Measurements from ENCODE around the gene KLHL29. TPM values are rescaled to one million over a fixed set of nuclear protein-coding genes. Genes with fewer than 3 reads are reported as not detected.

Gene KLHL29
- polyA plus RNA-seq, 3 donors = 11.8 to 16.7 (median 15.2) TPM

DNA sequence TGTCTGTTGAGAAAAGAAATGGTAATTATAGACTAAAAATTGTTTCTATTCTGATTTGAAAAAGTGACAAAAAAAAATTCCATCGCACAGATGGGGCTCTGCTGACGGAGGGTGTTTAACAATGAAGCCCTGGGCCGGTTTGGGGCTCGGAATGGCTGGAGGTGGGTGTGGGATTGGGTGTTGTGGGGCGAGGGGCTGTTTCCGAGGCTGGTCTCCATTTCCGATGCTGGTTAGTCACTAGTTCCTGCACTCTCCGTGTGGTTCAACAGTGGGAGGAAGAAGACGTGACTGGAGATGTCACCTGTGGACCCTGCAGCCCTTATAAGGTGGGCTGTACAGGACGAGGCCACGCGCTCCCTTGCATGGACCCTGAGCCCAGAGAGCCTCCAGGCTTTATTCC, 143.2 kb downstream of the KLHL29 start:
- DNase-seq = no peak

DNA sequence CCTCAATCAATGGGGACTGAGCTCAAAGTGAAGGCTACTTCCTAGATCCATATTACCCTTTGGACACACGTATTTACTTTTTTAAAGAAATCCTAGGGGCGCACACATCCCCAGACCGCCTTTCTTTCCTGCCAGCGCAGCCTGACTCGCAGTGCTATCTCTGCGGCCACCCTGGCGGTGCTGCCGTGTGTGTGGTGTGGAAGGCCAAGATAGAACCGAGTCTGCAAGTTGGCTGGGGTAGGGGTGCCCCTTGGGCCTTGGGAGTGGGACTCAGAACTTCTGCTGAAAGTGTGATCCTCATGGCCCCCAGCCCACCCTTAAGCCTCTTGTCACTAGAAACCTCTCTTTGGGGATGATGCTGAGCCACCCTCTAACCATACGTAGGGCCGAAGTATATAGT, 143.7 kb downstream of the KLHL29 start:
- no peak for DNase-seq

DNA sequence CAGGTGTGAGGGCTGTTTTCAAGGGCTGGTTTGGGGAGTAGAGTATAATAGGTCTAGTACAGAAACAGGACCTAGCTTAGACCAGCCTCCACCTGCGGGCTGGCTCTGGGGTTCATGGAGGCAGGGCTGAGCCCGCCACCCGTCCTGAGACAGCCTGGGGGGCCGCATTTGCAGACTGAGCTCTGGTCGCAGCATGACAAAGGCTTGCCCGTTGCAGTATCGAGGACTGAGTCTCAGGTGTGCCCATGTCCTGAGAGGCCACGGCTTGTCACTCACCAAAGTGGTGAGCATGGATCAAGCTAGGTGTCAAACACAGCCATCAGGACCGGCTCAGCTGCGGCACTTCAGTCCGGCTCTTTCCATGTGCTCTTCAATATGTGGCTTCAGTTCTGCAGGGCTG, 144.7 kb downstream of the KLHL29 start:
- no peak for DNase-seq

DNA sequence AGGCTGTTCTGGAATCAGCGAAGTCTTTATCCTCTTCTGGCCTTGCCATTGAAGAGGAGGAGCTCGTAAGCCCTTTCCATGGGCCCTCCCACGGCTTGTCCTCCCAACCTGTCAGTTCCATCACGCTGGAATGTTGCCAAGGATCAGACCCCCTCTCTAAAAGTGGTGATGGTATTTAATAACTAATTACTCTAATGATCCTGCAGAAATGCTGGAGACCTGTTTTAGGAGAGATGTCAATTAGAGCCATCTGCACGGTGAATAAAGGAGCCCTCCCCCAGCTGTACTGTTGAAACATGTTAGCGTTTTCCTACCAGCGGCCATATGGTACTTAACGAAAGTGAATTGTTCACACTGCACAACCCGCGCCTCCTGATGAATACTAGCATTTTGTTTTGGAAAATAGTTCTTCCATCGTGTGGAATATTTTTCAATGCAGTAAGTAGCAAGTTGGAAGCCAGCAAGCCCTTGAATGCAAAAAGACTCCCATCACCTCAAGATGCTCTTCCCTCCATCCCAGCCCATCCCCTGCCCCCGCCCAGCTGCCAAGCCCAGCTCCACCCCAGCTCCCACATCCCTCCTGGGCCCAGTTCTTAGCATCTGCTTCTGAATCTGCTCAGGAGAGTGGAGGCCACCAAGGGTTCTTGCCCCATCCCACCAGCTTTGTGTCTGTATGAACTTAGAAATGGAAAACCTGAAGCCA, 145.4 kb downstream of the KLHL29 start:
- no peak for DNase-seq

DNA sequence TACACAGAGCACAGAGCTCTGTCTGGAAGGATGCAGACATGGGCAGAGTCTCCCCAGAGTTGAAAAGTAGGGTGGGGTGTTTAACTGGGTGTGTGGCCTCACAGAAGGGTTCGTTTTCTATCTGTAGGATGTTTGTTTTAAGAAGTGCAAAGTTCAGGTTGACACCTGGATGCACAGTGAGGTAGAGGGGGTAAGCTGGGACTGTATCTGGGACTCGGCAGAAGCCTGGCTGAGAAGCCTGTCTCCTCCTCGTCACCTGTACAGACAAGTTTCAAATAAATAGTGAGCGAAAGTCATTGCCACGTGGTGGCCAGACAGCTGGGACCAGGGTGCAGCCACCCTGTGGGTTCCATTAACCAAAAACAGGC, 145.9 kb downstream of the KLHL29 start:
- no peak for DNase-seq

DNA sequence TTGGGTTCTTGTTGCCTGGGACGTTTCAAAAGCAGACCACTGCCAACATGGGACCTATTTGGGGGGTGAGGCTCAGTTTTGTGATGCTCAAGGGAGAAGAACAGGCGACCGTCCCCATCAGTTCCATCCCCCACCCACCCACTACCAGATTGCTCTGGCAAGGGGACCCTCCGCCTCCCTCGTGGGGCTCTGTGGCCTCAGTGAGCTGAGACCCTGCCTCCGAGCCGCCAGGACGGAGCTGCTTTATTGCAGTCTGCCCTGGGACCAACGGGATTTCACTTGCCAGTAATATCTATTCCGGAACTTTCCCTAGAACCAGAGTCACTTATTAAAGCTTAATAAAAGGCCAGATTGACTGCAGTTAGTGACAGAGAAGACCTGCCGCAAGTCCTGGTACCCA, 146.3 kb downstream of the KLHL29 start:
- no peak for DNase-seq

DNA sequence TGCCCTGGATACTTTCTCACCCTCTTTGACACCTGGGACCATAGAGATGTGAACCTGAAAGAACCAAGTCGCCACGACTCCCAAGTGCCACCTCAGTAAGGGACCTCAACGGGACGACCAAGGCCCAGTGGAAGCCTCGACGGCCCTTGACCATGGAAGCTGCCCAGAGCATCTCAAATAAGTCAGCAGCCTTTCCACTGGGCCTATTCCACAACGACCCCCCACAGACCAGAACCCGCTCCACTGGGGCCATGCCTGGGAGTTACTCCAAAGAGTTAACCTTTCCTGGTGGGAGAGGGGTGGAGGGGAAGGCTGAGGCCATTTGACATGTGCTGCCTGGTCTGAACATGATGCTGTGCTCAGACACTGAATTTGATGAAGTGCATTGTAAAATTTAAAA, 146.9 kb downstream of the KLHL29 start:
- no peak for DNase-seq

DNA sequence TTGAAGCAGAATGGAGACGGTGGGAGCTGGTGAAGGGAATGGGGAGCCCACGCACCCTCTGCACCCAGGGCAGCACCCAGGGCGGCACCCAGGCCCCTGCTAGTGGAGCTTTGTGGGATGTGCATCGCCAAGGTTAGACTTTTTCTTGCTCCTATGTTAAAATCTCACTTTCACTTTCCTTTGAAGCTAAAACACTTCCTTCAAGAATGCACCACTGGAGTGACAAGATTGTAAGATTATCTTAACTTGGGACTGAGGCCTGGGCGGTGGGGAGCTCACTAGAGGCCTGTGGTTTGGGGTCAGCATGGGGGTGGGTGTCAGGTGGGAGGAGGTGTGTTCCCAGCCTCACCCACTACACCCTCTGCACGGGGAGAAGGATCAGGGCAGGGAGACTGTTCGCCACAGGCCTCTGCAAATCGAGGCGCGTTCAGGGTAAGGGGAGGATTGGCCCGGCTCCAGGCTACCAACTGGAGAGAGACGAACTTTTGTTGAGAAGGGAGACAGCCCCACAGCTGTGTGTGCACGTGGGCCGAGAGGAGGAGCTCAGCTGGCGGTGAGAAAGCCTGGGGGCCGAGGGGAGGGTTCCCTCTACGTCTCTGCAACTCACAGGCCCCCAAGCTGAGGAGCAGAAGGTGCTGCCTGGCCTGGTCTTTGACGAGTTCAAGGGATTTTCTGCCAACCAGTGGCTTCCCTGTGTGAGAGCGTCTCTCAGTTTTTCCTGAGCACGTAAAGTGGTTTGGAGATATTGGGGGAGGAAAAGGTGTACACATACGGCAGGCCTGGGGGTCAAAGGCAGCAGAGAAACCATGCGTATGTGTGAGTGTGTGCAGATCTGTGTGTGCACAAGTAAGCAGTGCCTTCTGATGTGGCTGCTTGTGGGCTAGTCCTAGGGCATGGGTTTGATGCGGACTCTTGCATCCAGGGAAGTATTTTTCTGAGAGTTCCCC, 147.7 kb downstream of the KLHL29 start:
- DNase-seq = no peak

DNA sequence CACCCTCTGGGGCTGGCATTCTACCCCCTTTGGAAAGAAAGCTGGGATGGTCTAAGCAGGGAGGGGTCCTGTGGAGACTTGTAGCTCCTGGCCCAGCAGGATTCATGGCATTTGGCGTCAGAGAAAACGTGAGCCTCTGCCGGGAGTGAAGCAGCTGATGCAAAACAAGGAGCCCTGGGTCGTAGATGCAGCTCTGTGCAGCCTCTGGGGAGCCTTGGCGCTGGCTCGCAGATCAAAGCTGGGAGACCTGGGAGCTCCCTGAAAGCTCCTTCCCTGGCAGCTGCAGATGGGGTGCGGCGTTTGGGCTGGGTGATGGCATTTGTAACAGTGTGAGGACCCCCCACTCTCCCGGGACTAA, 148.3 kb downstream of the KLHL29 start:
- DNase-seq = no peak

DNA sequence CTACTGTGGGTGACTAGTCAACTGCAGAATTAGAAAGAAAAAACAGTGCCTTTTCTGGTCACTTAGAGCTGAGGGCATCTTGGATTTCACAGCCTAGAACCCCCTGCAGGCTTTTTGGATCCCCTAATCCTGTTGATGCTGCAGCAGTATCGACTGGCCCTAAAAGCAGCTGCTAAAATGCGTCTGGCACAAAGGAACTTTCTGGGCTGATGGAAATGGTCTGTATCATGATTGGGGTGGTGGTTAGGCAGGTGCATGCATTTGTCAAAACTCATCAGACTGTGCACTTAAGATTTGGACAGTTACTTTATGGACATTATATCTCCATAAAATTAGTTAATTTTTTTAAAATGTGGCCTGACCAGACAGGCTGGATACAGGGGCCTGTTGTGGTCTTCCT, 149.8 kb downstream of the KLHL29 start:
- no peak for DNase-seq

DNA sequence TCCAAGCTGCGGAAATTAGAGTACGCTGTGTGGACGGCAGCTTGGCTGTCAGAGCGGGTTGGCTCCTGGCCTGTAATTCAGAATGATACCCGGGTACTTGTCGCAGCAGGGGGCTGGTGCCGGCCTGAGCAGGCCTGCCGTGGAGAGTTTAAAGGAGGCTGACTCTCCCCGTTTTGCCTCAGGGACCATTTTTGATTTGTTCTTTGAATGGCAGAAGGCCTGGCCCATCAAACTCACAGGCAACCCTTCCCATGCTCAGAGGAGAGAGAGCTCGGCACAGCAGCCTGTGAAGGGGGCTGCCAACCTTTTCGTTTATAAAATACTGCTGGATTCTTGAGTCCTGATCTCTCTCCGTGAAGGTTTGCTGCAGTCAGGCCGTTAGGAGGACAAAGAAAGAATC, 151.3 kb downstream of the KLHL29 start:
- DNase-seq = no peak

DNA sequence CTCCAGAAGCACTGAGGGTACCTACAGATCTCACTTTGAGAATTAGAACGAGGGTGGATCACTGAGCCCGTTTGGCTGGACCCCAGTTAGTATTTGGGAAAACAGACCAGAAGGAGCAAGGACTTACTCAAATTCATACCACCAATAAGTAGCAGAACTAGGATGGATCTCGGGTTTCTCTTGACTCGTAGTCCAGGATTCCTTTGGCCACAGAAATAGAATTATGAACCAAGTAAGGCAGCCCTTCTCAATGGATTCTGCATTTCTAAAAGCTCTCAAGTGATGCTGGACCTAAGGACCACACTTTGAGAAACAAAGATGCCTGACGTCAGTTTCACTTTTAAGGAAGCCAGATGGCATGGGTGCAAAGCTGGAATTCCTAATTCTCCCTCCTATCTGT, 153.0 kb downstream of the KLHL29 start:
- no peak for DNase-seq

DNA sequence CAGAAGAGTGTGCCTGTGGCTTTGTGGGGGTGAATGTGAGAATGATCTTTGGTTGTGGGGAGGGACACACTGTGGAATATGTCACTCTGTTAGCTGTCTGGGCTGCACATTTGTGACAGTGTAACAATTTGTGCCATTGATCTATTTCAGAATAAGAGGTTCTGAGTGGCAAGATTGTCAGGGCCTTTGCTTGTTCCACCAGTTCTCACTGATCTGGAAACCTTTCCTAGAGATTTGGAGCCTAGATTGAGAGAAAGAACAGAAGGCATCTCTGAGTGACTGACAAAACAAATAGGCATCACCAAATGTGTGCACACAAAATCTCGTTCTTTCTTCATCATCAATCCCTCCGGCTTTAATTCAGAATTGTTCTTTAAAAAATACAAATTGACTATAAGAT, 153.6 kb downstream of the KLHL29 start:
- DNase-seq = no peak

DNA sequence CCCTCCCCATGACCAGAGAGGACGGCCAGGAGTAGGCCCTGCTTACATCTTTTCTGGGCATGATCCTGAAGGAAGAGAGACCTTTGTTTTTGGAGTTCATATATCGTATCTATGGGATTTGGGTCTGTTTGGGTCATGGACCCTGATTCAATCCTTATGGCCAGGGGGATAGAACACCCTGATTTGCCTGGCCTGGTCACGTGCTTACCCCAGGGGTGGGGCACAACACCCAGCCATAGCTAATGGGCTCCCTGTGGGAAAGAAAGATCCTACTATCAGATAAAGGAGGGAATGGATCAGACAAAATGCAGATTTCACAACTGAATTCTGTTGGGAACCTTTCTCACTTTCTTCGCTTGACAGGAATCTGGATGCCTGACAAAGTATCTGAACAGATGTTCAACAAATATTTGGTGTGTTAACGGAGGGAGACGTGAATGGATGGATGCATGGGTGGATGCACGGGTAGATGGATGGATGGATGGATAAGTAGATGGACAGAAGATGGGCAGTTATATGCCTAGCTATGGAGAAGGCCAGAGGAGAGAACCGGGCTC, 155.9 kb downstream of the KLHL29 start:
- no peak for DNase-seq

DNA sequence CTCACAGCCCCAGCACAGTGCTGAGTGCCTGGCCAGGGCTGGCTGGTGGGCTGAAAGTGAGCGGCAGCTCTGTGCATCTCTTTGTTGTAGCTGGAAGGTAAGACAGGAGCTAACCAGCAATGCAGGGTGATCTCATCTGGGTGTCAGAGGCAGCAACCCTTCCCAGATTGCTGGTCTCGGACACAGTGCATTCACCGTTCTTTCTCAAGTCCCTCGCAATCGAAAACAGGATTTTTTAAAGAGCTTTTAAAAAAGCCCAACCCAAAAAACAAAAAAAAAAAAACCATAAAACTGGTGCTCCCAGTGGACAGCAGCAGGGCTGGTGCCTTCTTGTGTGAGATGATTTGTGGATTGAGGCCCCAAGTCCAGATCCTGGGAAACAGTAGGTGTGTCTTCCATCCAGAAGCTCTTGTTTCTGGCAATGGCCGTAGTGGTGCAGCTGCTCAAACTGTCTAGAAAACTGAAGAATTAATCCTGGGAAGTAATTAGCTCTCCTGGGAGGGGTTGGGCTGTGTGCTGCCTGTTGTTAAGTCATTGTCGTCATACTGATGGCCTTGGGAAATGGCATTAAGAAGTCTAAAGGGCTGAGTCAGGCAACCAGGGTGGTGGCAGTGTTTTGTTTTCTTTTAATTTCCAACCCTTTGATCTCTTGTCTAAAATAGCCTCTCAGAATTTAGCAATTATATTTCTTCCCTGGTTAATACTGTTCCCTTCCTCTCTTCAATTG, 156.7 kb downstream of the KLHL29 start:
- no peak for DNase-seq

DNA sequence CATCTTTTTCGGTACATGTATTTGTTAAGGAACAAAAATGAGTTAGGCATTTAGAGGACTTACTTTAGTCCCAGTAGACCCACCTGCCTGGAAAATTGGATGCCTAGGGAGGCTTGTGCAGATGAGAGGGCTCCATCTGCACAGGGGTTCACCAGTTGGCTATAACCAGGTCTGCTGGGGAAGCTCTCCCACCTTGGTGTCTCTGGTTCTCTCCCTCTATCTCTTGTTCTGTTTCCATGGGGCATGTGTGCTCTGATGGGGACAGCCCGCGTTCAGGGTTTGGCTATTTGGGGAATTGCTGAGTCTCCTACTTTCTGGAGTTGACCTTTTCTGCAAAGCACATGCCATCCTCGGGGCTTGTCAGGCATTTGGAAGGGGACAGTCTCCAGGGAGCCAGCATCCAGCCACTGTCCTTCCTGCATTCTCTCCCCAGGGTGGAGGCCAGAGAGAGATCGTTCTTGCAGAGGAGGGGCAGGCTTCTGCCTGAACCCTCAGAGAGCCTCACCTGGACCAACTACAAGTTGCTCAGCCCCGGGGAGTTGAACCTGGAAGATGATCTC, 157.3 kb downstream of the KLHL29 start:
- DNase-seq = no peak

DNA sequence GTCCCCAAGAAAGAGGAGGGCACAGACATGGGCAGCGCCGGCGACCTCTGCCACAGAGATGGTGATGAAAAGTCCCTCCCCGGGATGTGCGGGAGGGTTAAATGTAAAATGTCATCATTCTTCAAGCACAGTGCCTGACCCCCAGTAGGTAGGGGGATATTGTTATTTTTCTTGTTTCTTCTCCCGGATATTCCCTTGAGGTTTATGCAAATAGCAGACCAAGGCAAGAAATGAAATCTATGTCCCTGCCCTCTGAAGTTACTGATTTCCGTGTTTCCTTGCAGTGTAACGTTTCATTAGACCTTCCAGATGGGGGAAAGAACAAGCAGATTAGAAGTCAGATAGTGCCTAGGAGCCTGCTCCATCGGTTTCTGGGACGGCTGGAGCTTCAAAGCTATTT, 158.3 kb downstream of the KLHL29 start:
- DNase-seq = no peak

DNA sequence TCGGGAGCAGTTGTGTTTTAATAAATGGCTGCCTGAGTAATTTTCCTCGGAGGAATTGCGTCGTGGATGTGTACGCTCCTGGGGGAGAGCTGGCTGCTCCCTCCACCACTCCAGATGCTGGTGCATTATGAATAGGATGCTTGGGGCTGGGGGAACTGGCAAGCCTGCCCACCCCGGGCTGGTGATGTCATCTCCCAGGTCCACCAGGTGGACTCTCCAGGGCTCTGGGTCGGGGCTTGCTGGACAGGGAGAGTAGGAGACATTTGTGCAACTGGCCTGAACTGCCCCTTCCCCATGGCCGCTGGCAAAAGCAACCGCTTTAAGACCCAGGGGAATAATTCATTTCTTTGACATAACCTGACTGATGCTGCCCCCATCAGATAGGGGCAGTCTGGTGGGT, 158.7 kb downstream of the KLHL29 start:
- no peak for DNase-seq

DNA sequence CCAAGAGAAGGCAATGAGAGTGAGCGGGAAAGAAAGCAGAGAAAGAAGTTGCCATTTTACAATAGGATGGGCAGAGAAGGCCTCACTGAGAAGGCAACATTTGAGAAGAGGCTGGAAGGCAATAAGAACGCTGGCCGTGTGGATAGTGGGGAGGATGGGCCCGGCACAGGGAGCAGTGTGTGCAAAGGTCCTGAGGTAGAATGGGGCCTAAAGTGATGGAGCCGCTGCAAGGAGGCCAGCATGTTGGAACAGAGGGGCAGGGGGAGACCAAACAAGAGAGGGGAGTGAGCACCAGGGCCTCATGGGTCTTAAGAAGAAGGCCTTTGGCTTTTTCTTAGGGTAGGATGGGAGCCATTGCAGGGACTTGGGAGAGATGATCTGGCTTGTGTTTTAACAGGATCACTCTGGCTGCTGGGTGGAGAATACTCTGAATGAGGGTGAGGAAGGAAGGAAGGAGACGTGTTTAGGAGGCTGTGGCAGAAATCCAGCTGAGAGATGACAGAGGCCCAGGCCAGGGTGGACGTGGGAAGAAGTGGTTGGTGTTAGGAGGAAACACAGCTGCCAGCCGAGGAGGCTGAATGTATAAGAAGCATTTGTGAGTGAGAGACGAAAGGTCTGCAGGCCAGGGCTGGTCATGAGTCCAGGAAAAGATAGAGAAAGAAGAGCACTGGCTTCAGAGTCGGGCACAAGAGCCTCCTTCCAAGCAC, 159.8 kb downstream of the KLHL29 start:
- DNase-seq = no peak

DNA sequence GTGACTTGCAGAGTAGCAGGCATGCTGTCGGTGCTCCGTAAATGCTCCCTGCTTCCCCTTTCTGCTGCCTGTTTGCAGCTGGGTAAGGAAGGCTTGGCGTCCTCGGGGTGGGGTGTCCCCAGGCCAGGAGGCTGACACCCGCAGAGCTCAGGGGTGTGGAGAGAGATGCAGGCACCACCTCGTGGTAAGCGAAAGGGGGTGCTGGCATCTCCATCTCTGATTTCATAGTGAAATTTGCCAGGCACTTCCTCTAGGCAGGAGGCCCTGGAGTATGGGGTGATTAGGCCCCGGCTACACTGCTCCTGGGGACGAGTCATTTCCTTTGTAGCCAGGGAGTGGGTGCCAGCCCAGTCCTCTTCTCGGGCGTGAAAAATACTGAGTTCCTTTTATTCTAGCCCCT, 160.4 kb downstream of the KLHL29 start:
- no peak for DNase-seq

DNA sequence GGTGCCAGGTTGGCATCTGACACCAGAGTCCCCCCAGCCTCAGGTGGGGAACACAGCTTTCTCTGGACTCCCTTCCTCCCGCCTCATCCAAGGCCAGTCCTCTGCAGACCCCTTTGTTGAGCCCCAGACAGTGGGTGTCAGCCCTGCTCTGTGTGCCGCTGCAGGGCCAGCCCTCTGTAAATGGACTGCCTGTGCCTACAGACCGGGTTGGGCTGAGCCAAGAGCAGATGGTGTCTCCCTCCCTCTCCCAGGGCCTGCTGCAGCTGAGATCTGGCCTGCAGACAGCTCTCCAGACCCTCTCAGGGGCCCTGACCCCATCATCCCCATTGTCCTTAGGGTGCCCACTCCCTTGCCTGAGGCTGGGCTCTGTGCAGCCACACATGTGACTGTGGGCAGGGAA, 160.8 kb downstream of the KLHL29 start:
- DNase-seq = no peak

DNA sequence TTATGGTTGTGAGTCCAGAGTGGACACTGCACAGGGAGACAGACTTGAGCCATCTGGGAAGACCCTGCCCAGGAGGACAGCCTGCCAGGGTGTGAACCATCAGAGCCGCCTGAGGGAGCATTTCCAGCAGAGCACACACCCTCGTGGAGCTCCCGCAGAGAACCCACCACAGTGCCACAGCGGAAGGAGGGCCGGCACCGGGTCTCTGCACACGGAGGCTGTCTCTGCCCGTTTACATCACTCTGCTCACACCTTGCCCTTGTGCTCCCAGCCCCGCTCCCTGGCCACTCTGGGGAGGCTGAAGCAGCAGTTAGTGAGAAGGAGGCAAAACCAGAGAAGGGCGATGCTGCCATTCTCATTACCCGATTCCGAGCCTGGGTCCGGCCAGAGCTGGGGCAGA, 161.9 kb downstream of the KLHL29 start:
- DNase-seq = no peak

All from renal pelvis (tissue), 4 donors.